HEK293 (cell line): ENCODE measurements around the gene HOXD10.
A peak's percentile ranks its signal among the peaks of the same experiment; 100 is the strongest.

Experiments used
- ATF2 ChIP-seq: fragments of 450-650 bp; formaldehyde crosslinking; IDR thresholded peaks from 2 replicates; pipeline ENCODE4 v1.5.1; 2016; ENCODE audit warnings: missing biosample characterization, missing genetic modification characterization, low read depth
- GFI1B ChIP-seq: fragments of 450-650 bp; formaldehyde crosslinking; IDR thresholded peaks from 2 replicates; pipeline ENCODE4 v1.5.1; 2016; ENCODE audit warnings: missing biosample characterization, missing genetic modification characterization
- HOXC10 ChIP-seq: sonication (generic); formaldehyde crosslinking; IDR thresholded peaks from 2 replicates; pipeline ENCODE4 v1.8.1; 2023; ENCODE audit warnings: mild to moderate bottlenecking, missing genetic modification reagents
- HOXD13 ChIP-seq: sonication (generic); formaldehyde crosslinking; IDR thresholded peaks from 2 replicates; pipeline ENCODE4 v1.8.0; 2022; ENCODE audit warnings: missing genetic modification reagents, borderline replicate concordance
- KLF9 ChIP-seq: fragments of 450-650 bp; formaldehyde crosslinking; IDR thresholded peaks from 2 replicates; pipeline ENCODE4 v1.5.1; 2016; ENCODE audit warnings: missing biosample characterization, missing genetic modification characterization, low read depth
- PRDM1 ChIP-seq: fragments of 450-650 bp; formaldehyde crosslinking; IDR thresholded peaks from 2 replicates; pipeline ENCODE4; 2016; ENCODE audit warnings: missing biosample characterization, missing genetic modification characterization
- PRDM10 ChIP-seq: fragments of 450-650 bp; formaldehyde crosslinking; IDR thresholded peaks from 2 replicates; pipeline ENCODE4 v1.5.1; 2016; ENCODE audit warnings: missing biosample characterization, missing genetic modification characterization
- ZBTB44 ChIP-seq: fragments of 450-650 bp; IDR thresholded peaks from 2 replicates; pipeline ENCODE4 v1.5.1; 2018; ENCODE audit warnings: missing biosample characterization, mild to moderate bottlenecking, missing genetic modification characterization
- ZBTB48 ChIP-seq: fragments of 450-650 bp; formaldehyde crosslinking; IDR thresholded peaks from 2 replicates; pipeline ENCODE4 v1.5.1; 2016; ENCODE audit warnings: missing biosample characterization, missing genetic modification characterization
- ZNF114 ChIP-seq: fragments of 450-650 bp; formaldehyde crosslinking; IDR thresholded peaks from 2 replicates; pipeline ENCODE4 v1.5.0; 2017; ENCODE audit warnings: missing biosample characterization, missing genetic modification characterization
- ZNF175 ChIP-seq: fragments of 450-650 bp; formaldehyde crosslinking; IDR thresholded peaks from 2 replicates; pipeline ENCODE4 v1.5.1; 2016; ENCODE audit warnings: missing biosample characterization, missing genetic modification characterization
- ZNF19 ChIP-seq: fragments of 450-650 bp; formaldehyde crosslinking; IDR thresholded peaks from 2 replicates; pipeline ENCODE4; 2016; ENCODE audit warnings: missing biosample characterization, missing genetic modification characterization, low read depth
- ZNF2 ChIP-seq: fragments of 450-650 bp; formaldehyde crosslinking; IDR thresholded peaks from 2 replicates; pipeline ENCODE4 v1.5.1; 2016; ENCODE audit warnings: missing biosample characterization, missing genetic modification characterization
- ZNF23 ChIP-seq: fragments of 450-650 bp; formaldehyde crosslinking; IDR thresholded peaks from 2 replicates; pipeline ENCODE4 v1.5.1; 2016; ENCODE audit warnings: missing biosample characterization, missing genetic modification characterization, borderline replicate concordance
- ZNF280D ChIP-seq: fragments of 450-650 bp; formaldehyde crosslinking; IDR thresholded peaks from 2 replicates; pipeline ENCODE4 v1.5.1; 2016; ENCODE audit warnings: missing biosample characterization, missing genetic modification characterization
- ZNF398 ChIP-seq: fragments of 450-650 bp; formaldehyde crosslinking; IDR thresholded peaks from 2 replicates; pipeline ENCODE4 v1.5.1; 2017; ENCODE audit warnings: missing biosample characterization, missing genetic modification characterization
- ZNF404 ChIP-seq: fragments of 450-650 bp; formaldehyde crosslinking; IDR thresholded peaks from 2 replicates; pipeline ENCODE4 v1.5.1; 2017; ENCODE audit warnings: missing biosample characterization, missing genetic modification characterization
- ZNF530 ChIP-seq: fragments of 450-650 bp; formaldehyde crosslinking; IDR thresholded peaks from 2 replicates; pipeline ENCODE4 v1.5.1; 2016; ENCODE audit warnings: low read depth, missing biosample characterization, missing genetic modification characterization
- ZNF544 ChIP-seq: fragments of 450-650 bp; formaldehyde crosslinking; IDR thresholded peaks from 2 replicates; pipeline ENCODE4 v1.5.0; 2017; ENCODE audit warnings: missing biosample characterization, missing genetic modification characterization
- ZNF585B ChIP-seq: fragments of 450-650 bp; formaldehyde crosslinking; IDR thresholded peaks from 2 replicates; pipeline ENCODE4 v1.5.1; 2016; ENCODE audit warnings: missing biosample characterization, missing genetic modification characterization
- ZNF626 ChIP-seq: fragments of 450-650 bp; sonication (Bioruptor Pico); formaldehyde crosslinking; IDR thresholded peaks from 2 replicates; pipeline ENCODE4 v1.5.1; 2018; ENCODE audit warnings: missing biosample characterization, missing genetic modification characterization, inconsistent platforms
- ZNF639 ChIP-seq: fragments of 450-650 bp; formaldehyde crosslinking; IDR thresholded peaks from 2 replicates; pipeline ENCODE4 v1.5.1; 2016; ENCODE audit warnings: missing biosample characterization, missing genetic modification characterization
- ZNF768 ChIP-seq: fragments of 450-650 bp; formaldehyde crosslinking; IDR thresholded peaks from 2 replicates; pipeline ENCODE4 v1.5.1; 2018; ENCODE audit warnings: missing biosample characterization, mild to moderate bottlenecking, missing genetic modification characterization
- ZSCAN30 ChIP-seq: fragments of 450-650 bp; IDR thresholded peaks from 2 replicates; pipeline ENCODE4 v1.5.1; 2018; ENCODE audit warnings: missing biosample characterization, mild to moderate bottlenecking, missing genetic modification characterization, moderate library complexity
- ZSCAN5A ChIP-seq: fragments of 450-650 bp; formaldehyde crosslinking; IDR thresholded peaks from 2 replicates; pipeline ENCODE4 v1.5.1; 2016; ENCODE audit warnings: missing biosample characterization, missing genetic modification characterization

HOXD10 gene

GRCh38 chr2:176105078-176105729 is 11.4 kb upstream of the HOXD10 start (continued):
- TF ChIP-seq ZNF280D (tag by site-specific recombination) (no peak), ZNF175 (tag by site-specific recombination) (no peak), ZNF639 (no peak), GFI1B (tag by site-specific recombination) (no peak), ZNF585B (tag by site-specific recombination) (no peak), ZBTB48 (tag by site-specific recombination) (peak; percentile 10; the same call in 1 of the 2 replicates), KLF9 (peak; percentile 56; the same call in 1 of the 2 replicates), ZNF768 (no peak), ZNF404 (no peak), HOXC10 (CRISPR knock-in tag) (no peak), HOXD13 (CRISPR knock-in tag) (no peak), PRDM10 (peak; percentile 85), ZNF23 (tag by site-specific recombination) (no peak), PRDM1 (tag by site-specific recombination) (peak; percentile 76), ZNF626 (tag by site-specific recombination) (no peak), ZNF2 (tag by site-specific recombination) (peak; percentile 18; the same call in 1 of the 2 replicates), ZSCAN5A (tag by site-specific recombination) (no peak), ZNF530 (tag by site-specific recombination) (no peak), ZNF398 (tag by site-specific recombination) (peak; percentile 97), ZSCAN30 (tag by site-specific recombination) (0 out of 2 replicates have a peak, but pooled peaks have one; percentile 23), ZNF544 (no peak), ATF2 (tag by site-specific recombination) (no peak), ZNF114 (no peak), ZBTB44 (tag by site-specific recombination) (no peak), ZNF19 (tag by site-specific recombination) (no peak)
